Suprapubic skin (tissue), 4 donors: ENCODE measurements around the gene COL4A4.

Source experiments
- POLR2A ChIP-seq, 2 donors: fragments of 450-650 bp; IDR thresholded peaks; one replicate each; pipeline ENCODE4 v1.6.1; 2017; ENCODE audit warnings: antibody characterized with exemption in 2 of 2, mild to moderate bottlenecking in 2 of 2, moderate library complexity in 2 of 2
- POLR2AphosphoS5 ChIP-seq, 3 donors: sonication (generic); formaldehyde crosslinking; IDR thresholded peaks; one replicate each; pipeline ENCODE4 v1.6.1; 2017; ENCODE audit warnings: antibody characterized with exemption in 3 of 3
- TF ChIP-seq, protein P1 (sequence below), 2 donors: fragments of 200-600 bp in 1 of 2; fragments of 450-650 bp in 1 of 2; sonication (generic) in 1 of 2; IDR thresholded peaks; one replicate each; pipeline ENCODE4 v1.5.1; 2016 to 2019; ENCODE audit warnings: antibody characterized with exemption in 2 of 2, mild to moderate bottlenecking in 1 of 2, moderate library complexity in 1 of 2

- TF ChIP-seq, protein P1, sequence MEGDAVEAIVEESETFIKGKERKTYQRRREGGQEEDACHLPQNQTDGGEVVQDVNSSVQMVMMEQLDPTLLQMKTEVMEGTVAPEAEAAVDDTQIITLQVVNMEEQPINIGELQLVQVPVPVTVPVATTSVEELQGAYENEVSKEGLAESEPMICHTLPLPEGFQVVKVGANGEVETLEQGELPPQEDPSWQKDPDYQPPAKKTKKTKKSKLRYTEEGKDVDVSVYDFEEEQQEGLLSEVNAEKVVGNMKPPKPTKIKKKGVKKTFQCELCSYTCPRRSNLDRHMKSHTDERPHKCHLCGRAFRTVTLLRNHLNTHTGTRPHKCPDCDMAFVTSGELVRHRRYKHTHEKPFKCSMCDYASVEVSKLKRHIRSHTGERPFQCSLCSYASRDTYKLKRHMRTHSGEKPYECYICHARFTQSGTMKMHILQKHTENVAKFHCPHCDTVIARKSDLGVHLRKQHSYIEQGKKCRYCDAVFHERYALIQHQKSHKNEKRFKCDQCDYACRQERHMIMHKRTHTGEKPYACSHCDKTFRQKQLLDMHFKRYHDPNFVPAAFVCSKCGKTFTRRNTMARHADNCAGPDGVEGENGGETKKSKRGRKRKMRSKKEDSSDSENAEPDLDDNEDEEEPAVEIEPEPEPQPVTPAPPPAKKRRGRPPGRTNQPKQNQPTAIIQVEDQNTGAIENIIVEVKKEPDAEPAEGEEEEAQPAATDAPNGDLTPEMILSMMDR (IDR thresholded peaks at IDR 0.05) = no peak
- TF ChIP-seq POLR2A (IDR thresholded peaks at IDR 0.05) (no peak), POLR2AphosphoS5 (IDR thresholded peaks at IDR 0.05) (no peak)
Observed at GRCh38 chr2:227057060-227057459, 106.9 kb downstream of the COL4A4 start.
